NOMO-1 (cell line): ENCODE results near the gene STAC2.

Experiments used
- DNase-seq, 2 experiments: peaks; one replicate each; lab custom pipeline; 2025; ENCODE audit not compliant: unreplicated experiment in 2 of 2; lab: John Stamatoyannopoulos, UW

The STAC2 gene

DNA sequence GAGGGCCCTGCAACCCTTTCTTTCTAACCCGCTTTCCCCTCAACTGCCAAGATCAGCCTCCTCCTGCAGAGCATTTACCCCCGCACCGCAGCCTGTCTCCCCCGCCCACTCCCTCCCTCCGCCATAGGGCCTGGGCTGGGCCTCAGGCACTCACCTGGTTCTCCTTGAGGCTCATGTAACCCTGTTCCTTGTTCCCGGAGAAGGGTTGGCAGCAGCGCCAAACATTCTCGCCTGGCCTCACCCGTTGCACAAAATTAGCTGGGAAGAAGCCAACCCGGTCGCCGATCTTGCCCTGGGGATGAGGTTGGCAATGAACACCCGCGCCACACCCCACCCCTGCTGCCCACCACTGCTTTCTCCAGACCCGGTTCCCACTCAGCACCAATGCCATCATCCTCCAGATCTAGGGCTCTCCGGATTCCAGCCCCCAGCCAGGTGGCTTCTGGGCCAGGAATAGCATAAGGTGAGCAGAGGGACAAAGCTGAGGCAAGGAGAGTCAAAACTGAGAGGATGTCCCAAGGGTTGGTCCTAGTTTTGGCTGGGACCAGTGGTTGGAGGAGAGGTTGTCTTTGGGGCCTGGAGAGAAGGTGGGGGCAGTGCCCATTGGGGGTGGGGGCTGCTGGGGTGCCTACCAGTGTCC, 12.8 kb downstream of the STAC2 start:
- no peak for DNase-seq

DNA sequence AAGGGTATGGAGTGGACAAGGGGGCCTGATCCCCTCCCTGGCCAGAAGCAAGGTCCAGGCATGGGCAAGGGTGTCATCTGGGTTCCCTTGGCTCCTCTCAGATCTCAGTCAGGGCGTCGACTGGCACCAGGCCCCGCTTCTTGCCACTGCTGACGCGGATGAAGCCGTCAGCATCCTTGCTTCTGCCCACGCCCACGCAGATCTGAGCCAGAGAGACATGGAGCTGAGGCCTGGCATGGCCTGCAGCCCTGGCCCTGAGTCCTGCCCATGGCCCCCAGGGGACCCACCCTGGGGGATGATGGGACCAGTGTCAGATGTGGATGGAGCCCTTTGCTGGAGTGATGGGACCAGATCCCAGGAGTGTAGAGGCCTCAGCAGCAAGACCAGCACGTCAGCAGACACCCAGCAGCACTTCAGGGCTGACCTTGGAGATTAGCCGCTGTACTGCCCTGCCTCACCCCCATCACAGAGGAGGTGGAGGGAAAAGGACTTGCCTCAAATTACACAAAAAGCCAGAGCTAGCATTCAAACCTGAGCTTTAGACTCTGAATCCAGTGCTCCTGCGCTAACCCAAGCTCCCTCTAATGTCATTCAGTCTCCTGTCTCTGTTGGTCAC, 13.4 kb downstream of the STAC2 start:
- DNase-seq, result no peak

DNA sequence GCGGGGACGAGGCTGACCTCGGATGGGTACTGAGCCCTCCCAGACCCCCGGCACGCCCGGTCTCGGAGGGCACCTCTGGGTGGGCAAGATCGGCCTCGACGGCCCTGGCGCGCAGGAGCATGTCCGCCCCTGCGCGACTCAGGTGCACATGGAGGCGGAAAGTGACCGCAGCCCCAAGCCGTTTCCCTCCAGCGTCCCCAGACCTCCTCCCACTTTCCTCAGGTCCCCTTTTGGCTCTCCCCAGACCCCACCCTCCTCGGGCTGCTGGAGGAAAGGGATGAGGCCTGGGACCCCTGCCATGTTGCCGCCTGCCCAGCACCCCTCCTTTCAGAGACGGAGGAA, 15.7 kb downstream of the STAC2 start:
- DNase-seq, result no peak

DNA sequence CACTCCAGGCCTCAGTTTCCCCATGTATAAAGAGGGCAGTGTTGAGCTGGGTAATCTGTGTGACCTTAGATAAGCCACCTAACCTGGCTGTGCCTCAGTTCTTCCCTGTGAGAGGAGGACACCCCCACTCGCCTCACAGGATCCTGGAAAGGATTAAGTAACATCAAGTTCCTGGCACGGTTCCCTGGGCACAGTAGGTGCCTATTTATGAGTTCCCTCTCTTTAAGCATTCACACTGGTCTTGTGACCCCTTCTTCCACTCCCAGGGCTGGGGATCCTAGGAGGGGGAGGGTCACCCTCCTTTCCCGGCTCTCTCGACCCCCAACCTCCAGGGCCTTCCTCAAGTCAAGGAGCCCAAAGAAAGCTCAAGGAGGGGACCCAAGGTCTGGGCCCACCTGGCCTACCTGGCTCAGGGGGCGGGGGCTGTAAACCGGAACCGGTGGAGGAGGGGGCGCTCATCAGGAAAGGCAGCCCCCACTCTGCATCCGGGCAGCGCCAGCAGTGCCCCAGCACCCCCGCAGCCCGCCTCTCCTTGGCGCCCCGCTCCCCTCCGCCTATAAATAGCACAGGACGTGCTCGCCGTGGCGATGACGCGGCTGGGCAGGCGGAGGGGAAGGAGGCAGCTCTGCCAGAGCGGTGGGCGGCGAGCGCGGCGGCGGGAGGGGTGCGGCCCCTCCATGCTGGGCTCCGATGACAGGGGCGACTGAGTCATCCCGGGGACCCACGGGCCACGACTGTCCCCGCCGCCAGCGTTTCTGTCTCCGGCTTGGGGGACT, 16.2 kb downstream of the STAC2 start:
- peak; percentile 28 to 31 for DNase-seq

- peak in 1 of 2 experiments; percentile 31 for DNase-seq
These were observed 16.9 kb downstream of the STAC2 start for GRCh38 chr17:39208893-39209292.

GRCh38 chr17:39208136-39208535, 17.6 kb downstream of the STAC2 start:
- DNase-seq, result no peak

GRCh38 chr17:39205112-39205526, 20.6 kb downstream of the STAC2 start:
- no peak for DNase-seq

DNA sequence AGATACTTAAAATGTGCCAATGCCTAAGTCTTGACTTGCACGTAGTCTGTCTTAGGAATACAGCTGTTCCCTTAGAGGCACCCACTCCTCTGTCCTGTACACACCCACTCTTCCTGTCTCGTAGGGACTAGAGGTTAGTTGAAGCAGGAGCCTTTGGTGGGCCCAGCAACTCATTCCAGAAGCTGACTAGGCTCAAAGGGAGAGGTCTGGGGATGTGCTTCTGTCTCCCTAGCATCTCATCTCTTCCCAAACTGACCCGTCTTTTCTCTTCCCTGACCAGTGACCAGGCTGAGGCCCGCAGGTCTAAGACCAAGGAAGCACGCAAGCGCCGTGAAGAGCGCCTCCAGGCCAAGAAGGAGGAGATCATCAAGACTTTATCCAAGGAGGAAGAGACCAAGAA, 21.5 kb downstream of the STAC2 start:
- no peak for DNase-seq

DNA sequence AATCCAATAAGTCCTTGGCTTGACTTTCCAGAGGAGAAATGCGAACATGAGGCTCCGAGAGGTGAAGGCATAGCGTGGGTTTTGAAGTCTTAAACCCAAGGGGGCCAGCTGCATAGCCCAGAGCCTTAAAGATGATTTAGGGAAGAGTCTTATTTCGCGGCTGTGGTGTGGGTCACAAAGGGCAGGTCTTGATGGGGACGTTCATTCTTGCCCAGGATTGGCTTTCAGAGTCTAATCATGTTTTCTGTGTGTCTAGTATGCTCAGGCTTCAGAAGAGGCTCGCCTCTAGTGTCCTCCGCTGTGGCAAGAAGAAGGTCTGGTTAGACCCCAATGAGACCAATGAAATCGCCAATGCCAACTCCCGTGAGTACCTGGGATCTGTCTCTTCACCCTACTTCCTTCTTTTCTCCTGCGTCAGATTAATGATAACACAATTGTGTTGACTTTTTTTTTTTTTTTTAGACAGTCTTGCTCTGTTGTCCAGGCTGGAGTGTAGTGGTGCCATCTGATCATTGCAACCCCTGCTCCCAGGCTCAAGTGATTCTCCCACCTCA, 24.7 kb downstream of the STAC2 start:
- DNase-seq, result peak; percentile 15 to 45

DNA sequence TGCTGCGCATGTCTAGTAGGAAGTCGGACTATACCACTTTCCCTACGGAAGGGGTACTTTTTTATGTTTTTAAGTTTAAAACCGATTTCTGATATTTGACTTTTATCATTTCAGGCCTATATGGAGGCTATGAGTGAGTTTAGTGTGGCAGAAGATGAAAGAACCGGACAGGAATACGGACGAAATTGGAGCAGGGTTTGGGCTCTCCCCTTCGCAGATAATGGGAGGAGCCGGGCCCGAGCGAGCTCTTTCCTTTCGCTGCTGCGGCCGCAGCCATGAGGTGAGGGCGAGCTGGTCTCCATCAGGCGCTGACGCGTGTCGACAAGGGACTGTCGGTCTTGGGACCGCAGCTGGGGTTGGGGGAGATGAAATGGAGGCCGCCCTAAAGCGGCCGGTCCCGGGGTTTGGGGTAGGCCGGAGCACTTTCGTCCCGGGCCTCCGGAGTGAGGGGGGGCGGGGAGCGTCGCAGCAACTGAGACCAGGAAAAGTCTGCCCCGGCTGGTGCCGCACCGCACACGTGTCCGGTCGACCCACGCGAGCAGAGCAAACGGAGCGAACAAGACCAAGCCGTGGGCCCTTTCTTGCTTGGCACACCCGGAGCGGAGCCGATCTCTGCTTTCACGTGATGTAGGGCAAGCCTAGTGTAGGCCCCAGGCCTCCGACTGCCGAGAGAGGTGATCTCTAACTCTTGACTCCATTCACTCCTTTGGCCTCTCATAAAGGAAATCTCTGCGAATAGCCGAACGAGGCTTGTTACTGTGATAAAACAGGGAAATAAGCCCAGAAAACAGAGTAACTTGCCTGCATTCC, 25.5 kb downstream of the STAC2 start, which contains the start of gene RPL19:
Gene RPL19 (plus strand): TSS at position 214 of the 810 bp plus-strand sequence. CDS start 62 bp downstream, at position 276.
- DNase-seq, result peak; percentile 85 to 93

DNA sequence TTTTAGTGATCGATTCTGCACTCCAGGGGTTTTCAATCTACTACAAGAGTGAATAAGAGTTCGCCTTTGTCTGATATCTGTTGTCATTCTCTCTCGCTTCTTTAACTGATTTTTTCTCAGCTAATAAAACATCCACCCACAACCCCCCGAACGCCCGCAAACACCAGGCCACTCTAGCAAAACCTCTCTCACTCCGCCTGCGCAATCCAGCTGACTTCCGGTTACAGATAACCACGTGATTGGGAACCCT, 26.0 kb downstream of the STAC2 start:
- peak; percentile 94 to 96 for DNase-seq

DNA sequence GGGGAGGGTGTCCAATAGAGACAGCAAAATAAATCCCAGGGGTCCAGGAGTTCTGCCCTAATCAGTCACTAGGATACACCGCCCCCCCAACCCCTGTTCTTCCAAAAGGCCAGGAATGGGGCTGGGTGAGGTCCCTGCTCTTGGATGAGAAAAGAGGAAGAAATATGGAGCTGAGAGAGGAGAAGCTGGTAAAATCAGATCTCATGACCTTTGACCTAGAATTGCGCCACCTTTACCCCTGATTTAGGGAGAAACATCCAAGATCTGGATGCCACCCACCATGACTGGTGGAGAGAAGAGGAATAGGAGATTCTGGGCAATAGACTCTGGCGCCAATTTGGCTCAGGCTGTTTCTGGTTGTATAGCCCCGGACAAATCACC, 27.6 kb downstream of the STAC2 start:
- no peak for DNase-seq

DNA sequence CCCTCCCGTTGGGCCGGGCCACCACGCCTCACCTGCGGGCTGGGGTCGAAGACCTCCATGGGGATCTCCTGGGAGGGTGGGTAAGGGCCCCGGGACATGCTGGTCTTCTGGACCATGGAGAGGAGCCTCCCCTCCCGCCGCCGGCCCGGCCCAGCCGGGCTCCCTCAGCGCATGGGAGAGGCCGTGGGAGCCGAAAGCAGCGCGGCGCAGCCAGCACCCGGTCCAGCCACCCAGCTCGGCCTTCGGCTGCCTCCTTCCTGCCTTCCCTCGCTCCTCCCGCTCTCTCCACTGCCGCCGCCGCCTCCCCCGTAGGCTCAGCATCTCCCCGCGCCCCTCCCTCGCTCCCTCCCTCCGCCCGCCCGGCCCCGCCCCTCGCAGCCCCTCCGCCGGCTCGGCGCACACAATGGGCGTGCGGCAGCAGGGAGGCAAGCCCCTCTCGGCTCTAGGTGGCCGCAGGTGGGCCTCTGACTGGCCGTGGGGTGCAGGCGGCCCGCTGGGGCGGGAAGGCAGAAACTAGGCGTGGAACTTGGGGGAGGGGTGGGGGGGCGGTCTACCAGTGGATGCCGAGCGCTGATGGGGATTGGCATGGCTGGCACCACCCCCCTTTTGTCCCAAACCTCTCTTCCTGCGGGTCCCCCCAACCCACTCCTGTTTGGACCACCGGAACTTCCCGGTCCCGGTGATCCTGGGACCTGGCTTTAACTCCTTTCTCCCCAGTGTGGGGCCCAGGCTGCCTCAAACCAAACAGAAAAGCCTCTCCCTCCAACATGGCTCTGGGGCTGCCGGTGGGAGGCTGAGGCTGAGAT, 28.2 kb downstream of the STAC2 start, which contains the start of gene CACNB1:
Gene CACNB1 (minus strand): TSS at position 290 of the 806 bp plus-strand sequence. CDS start 174 bp downstream, at position 116.
- DNase-seq, result peak; percentile 57 to 71

- DNase-seq, result peak; percentile 14 to 52
These were observed 28.9 kb downstream of the STAC2 start for GRCh38 chr17:39196808-39197291.

- no peak for DNase-seq
These were observed 29.4 kb downstream of the STAC2 start for GRCh38 chr17:39196241-39196807.

- no peak for DNase-seq
These were observed 30.1 kb downstream of the STAC2 start for GRCh38 chr17:39195568-39196160.

- no peak for DNase-seq
These were observed 30.7 kb downstream of the STAC2 start for GRCh38 chr17:39194985-39195524.

- peak; percentile 36 to 57 for DNase-seq
These were observed 31.4 kb downstream of the STAC2 start for GRCh38 chr17:39194089-39194984.
